Neural progenitor cell (in vitro differentiated cells): ENCODE measurements around the gene OR4M1. TPM values are rescaled to one million over a fixed set of nuclear protein-coding genes. Genes with fewer than 3 reads are reported as not detected.

ENCODE experiments used
- total RNA-seq: library from RNA; depleted of rRNA; stranded (reverse); fragments of >200 nt; gene quantifications from 2 replicates; pipeline ENCODE4 v1.2.3, GENCODE V29; 2015; ENCODE audit warnings: low replicate concordance

OR4M1 gene
- total RNA-seq, 1 donor from 2014 or later: not detected

Other genes with a start within 250 kb of the OR4M1 start
- not detected in 2 replicates for gene OR11H2, start 59.6 kb upstream of the OR4M1 start, total RNA-seq
- gene OR4Q3, start 29.9 kb upstream of the OR4M1 start, total RNA-seq: not detected in 2 replicates
- not detected in 2 replicates for gene OR4N2, start 30.3 kb downstream of the OR4M1 start, total RNA-seq
- not detected in 2 replicates for gene OR4K2, start 101.6 kb downstream of the OR4M1 start, total RNA-seq
- gene OR4K5, start 147.1 kb downstream of the OR4M1 start, total RNA-seq: not detected in 2 replicates
- gene OR4K1, start 157.4 kb downstream of the OR4M1 start, total RNA-seq: not detected in 2 replicates
- not detected in 2 replicates for gene OR4K15, start 202.1 kb downstream of the OR4M1 start, total RNA-seq
- gene OR4Q2, start 228.7 kb downstream of the OR4M1 start, total RNA-seq: not detected in 2 replicates
- gene OR4K14, start 245.8 kb downstream of the OR4M1 start, total RNA-seq: not detected in 2 replicates